ENCODE results near the gene PHLDB1.
A peak's percentile ranks its signal among the peaks of the same experiment; 100 is the strongest.
"Not testable (repeated sequence)": the region's sequence is repeated elsewhere in the genome, so short reads cannot be mapped to it uniquely, and the experiment has no call there.

PHLDB1 gene

DNA sequence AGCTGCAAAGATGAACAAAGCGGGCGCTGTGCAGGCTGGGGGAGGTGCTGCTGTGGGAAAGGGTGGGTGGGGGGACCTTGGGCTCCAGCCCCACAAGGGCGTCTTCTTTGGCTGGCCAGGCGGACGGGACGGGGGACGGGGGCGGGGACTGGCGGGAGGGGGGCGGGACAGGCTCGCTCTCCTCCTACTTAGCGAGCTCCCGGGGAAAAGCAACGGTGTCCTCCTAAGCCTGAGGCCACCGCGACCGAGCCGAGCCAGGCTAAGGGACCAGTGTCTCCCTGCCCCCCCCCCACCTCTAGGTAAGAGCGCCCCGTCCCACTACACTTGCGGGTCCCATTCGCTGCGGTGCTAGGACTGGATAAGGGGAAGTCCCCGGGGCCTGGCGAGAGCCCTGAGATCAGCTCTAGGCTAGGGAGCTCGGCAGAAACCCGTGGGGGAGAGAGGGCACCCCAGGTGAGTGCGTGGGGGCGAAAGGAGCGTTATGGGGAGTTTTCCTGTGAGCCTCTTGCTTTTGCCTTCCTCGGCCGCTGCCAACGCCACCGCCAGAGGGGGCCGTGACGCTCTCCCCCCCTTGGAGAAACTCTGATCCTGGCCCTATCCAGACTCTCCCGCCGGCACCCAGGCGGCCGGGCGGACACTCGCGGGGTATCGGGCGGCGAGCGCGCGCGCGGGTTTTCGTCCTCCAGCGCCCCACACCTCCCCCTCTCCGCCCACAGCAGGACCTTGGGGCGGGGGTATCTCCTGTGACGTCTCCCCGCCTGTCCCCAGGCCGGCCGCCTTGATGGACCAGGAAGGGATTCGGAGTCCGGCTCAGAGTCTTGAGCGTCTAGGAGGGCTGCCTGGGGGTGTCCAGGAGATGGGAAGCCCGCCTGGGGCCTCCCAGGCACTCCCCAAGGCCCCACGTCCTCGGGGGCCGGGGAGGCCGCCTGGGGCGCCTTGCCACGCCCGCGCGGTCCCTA is at the start of gene PHLDB1:
Gene PHLDB1, plus strand, starts transcription at position 215 of the 959 bp plus-strand sequence. CDS start 6,222 bp downstream, outside the sequence.
- DNase-seq = peak; percentile 31 to 71

DNA sequence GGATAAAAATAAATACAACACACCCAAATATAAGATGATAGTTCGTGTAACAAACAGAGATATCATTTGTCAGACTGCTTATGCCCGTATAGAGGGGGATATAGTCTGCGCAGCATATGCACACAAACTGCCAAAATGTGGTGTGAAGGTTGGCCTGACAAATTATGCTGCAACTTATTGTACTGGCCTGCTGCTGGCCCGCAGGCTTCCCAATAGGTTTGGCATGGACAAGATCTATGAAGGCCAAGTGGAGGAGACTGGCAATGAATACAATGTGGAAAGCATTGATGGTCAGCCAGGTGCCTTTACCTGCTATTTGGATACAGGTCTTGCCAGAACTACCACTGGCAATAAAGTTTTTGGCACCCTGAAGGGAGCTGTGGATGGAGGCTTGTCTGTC is 46.6 kb upstream of the PHLDB1 start:
- DNase-seq = no peak

DNA sequence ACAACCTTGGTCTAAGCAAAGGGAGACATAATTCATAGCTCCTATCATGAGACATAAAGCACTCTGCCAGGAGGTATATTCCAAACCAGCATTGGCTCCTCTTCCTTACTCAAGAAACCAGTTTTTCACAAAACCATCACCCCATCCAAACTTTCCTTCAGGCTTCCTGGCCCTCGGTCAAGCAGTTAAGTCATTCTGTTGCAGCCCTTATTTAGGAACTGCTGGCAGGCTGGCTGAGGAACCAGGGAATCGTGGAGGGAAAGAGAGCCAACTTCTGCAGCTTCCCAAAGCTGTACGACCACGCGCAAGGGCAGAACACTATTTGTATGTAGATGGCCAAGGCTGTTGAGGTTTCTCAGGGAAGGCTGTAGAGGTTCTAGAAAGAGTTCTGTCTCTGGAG is 42.4 kb upstream of the PHLDB1 start:
- DNase-seq = no peak

DNA sequence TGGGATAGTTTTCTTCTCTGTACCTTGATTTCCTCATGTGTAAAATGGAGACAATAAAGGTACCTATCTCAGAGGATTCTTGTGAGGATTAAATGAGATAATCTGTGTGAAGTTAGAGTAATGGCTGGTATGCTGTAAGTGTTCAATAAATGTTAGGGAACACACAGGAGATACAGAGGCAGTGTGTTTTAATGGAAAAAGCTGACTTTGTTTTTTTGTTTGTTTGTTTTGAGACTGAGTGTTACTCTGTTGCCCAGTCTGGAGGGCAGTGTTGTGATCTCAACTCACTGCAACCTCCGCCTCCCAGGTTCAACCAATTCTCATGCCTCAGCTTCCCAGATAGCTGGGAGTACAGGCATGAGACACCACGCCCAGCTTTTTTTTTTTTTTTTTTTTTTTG is 37.7 kb upstream of the PHLDB1 start:
- no peak for DNase-seq

DNA sequence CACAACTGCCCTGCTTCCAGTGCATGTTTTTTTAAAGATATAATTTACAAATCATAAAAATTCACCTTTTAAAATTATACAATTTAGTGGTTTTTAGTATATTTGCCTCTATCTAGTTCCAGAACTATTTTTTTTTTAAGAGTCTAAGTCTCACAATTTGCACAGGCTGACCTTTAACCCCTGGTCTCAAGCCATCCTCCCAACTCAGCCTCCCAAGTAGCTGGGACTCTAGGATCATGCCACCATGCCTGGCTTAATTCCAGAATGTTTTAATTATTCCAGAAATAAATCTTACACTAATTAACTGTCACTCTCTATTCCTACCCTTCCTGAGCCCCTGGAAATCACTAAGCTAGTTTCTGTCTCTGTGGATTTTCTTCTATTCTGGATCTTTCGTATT is 36.6 kb upstream of the PHLDB1 start:
- DNase-seq = no peak

DNA sequence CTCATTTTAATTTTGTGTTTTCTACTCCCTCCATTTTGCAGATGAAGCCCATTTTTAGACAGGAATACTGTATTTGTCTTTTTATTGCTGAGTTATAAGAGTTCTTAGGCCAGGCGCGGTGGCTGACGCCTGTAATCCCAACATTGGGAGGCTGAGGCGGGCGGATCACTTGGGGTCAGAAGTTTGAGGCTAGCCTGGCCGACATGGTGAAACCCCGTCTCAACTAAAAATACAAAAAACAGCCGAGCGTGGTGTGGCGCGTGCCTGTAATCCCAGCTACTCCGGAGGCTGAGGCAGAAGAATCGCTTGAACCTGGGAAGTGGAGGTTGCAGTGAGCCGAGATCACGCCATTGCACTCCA is 35.7 kb upstream of the PHLDB1 start:
- not testable (repeated sequence) for DNase-seq

DNA sequence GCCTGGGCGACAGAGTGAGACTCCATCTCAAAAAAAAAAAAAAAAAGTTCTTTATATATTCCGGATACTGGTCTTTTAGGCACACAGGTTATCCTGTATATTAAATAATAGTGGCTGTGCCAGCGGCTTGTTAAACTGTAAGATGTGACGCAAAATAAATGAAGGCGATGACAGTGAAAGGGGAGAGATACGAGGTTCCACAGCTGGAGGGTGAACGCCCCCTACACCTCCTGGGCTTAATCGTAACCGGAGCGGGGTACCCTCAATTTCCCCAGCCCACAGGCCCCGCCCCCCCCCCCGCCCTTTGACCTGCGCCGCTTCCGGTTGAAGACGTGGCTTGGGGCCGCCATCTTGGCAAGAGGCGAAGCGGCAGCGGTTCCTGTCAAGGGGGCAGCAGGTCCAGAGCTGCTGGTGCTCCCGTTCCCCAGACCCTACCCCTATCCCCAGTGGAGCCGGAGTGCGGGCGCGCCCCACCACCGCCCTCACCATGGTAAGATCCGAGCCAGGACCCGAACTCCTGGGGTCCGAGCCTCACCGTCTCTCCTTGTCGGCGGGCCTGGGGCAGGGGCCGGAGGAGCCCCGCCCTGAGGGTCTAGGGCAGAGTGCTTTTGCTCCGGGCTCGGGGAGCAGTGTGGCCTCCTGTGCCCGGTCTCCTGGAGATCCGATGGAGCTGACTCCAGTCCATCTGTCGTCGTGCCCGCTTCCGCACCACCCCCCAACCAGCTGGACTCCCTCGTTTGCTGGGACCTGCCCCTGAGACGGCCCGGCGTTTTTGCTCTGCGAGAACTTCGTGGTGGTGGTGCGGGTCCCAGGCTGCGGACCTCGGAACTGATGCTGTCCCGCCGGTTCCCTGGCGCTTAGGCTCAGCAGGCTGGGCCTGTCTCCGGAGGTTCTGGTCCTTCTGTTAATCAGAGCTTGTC is 35.1 kb upstream of the PHLDB1 start, which contains the start of gene ARCN1:
Gene ARCN1, plus strand, starts transcription at position 349 of the 920 bp plus-strand sequence. Its CDS starts 139 bp downstream, at position 488.
- peak; percentile 4 to 70 for DNase-seq

DNA sequence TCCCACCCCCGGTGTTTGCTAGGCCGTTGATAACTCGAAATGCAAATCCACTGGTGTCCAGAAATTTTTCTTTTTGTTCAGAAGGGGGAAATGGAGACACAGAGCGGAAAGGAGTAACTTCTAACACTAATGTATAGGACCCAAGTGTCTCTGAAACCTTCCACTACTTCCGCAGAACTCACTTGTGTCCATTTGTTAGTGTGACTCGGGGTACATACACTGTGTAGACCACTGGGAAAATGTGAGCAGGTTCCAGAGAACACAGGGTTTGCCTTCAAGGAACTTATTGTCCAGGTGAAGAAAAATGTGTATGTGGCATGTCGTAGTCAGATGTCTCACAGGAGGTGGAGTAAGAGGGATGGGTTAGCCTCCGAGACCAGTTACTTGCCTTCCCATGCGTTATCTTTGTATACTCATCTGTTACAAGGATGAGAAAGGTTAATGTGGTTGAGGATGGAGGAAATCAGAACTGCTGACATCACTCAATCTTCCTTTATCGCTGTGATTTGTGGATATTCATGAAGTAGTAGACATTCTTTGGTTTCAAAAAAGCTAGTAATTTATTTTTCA is 34.3 kb upstream of the PHLDB1 start:
- DNase-seq = peak in 1 of 2 experiments; percentile 39

DNA sequence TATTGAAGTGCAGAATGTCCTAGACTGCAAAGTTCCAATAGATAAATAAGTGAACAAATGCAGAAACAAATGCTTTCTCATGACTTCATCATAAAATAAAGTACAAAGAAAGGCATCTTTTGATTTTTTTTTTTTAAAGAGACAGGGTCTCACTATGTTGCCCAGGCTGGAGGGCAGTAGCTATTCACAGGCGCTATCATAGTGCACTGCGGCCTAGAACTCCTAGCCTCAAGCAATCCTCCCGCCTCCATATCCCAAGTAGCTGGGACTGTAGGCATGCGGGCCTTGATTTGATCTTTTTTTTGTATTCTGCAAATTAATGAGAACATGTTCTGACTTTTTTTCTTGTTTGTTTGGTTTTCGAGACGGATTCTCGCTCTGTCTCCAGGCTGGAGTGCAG is 32.8 kb upstream of the PHLDB1 start:
- DNase-seq = no peak

DNA sequence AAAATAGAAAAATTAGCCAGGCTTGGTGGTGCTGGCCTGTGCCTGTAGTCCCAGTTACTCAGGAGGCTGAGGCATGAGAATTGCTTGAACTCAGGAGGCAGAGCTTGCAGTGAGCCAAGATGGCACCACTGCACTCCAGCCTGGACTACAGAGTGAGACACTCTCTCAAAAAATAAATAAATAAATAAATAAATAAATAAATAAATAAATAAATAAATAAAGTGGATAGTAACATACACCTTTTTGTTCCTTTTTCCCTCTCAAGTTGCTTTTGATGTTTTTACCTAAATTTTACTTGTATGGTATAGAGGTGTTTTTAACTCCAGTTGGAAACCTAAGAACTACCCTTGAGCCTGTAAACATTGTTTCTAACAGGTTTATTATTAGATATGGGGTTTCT is 29.4 kb upstream of the PHLDB1 start:
- not testable (repeated sequence) for DNase-seq

DNA sequence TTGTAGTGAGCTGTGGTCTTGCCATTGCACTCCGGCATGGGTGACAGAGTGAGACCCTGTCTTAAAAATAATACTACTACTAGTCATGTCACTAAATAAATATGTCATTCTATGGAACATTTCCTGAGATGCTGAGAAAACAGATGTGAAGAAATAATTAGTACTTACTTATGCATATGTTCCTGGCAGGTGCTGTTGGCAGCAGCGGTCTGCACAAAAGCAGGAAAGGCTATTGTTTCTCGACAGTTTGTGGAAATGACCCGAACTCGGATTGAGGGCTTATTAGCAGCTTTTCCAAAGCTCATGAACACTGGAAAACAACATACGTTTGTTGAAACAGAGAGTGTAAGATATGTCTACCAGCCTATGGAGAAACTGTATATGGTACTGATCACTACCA is 26.4 kb upstream of the PHLDB1 start:
- no peak for DNase-seq

DNA sequence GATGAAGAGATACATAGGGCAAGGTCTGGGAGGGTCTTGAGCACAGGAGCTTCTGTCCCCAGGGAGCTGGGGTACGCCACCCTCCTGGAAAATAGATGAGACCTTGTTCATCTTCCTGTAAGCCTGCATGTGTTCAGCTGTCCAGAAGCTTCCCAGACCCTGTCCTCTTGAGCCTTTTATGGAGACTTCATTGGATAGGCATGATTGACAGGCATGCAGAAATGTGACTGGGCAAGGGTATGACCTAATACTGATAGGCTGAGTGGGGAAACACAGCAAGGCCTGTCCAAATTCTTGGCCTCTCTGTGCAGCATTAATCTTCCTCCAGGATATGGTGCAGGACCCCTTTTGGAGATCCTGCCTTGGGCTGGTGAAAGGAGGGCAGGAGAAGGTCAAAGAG is 19.5 kb upstream of the PHLDB1 start:
- no peak for DNase-seq

DNA sequence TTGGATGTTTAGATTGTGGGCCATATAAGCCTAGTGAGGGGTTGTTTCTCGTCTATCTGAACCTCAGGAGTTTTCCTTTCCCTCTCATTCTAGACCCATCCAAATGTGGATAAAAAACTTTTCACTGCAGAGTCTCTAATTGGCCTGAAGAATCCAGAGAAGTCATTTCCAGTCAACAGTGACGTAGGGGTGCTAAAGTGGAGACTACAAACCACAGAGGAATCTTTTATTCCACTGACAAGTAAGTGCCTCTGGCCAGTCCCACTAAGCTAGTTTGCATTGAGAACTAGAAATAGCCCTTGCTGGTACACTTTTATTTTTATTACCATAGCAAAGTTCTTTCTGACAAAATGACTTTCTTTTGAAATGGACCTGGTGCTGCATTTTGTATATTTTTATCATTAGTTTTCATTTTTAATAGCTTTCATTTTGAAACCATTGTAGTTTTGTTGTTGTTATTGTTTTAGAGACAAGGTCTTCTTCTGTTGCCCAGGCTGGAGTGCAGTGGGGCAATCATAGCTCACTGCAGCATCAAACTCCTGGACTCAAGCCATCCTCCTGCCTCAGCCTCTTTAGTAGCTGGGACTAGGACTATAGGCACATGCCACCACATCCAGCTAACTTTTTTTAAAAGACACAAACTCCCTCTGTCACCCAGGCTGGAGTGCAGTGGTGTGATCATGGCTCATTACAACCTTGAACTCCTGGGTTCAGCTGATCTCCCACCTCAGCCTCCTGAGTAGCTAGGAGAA is 14.6 kb upstream of the PHLDB1 start:
- DNase-seq = no peak

DNA sequence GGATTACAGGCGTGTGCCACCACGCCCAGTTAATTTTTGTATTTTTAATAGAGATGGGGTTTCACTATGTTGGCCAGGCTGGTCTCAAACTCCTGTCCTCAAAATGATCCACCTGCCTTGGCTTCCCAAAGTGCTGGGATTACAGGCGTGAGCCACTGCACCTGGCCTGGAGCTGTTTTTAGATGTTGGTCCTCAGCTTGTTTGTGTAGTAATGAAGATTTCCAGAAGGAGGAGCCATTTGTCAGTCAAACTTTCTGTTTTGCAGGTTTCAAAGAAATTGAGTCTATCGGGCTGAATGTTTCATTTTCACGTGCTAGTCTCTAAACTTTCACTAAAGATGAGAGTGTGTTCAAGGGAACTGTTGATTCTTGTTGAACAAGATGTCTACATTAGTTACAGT is 12.4 kb upstream of the PHLDB1 start:
- peak in 1 of 2 experiments; percentile 21 for DNase-seq

DNA sequence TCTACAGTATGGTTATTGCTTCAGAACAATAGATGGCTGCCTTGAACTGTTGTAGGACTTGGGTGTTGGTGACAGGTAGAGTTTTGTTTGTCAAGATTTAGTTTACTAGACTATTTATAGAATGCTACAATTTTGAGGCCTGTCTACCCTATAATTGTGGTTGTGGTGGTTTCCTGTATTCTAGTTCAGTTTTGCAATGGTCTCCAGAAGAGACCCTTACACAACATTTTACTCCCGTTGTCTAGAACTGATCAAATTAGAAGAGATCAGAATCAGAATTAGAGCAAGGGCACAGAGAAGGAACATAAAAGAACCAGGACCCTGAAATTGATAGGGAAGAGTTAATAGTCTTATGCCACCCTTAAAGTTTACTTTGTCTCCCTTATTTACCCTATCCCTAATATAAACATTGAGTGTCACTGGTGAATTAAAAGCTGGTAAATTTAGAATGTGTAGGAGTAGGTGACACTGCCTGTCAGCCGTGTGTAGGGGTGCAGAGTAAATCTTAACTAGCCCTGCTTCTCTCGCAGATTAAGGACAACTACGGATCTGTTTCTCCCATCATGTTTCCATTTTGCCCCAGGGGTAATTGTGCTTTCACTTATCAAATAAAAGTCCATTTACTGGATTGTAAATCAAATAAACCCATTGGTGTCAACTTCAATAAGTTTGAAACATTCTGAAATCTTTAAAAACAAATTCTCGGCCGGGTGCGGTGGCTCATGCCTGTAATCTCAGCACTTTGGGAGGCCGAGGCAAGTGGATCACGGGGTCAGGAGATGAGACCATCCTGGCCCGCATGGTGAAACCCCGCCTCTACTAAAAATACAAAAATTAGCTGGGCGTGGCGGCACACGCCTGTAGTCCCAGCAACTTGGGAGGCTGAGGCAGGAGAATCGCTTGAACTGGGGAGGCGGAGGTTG is 10.9 kb upstream of the PHLDB1 start:
- DNase-seq = no peak

DNA sequence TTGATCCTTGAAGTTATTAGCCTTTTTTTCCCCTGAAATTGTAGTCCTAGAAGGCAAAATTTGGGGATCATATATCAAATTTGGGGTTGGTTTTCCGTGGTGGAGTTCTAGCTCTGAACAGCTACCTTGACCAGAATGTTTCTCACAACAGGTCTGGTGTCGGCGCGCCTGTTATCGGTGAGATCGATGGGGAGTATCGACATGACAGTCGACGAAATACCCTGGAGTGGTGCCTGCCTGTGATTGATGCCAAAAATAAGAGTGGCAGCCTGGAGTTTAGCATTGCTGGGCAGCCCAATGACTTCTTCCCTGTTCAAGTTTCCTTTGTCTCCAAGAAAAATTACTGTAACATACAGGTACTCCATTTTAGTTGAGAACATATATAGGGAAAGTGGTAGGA is 9.9 kb upstream of the PHLDB1 start:
- DNase-seq = no peak

DNA sequence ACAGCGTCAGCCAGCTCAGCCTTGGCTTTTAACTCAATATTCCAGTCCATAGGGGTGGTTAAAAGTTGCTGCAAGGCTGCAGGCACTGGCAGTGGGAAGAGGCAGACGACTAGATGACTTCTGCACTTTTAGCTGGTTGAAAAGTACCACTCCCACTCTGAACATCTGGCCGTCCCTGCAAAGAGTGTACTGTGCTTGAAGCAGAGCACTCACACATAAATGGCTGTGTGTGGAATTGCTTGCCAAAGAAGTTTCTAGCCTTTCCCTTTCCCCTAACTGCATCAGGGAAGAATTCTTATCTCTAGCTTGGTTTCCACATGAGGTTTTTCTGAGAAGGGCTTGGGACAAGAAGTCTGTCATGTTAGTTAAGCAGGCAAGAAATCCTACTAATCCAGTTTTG is 5.1 kb upstream of the PHLDB1 start:
- no peak for DNase-seq

DNA sequence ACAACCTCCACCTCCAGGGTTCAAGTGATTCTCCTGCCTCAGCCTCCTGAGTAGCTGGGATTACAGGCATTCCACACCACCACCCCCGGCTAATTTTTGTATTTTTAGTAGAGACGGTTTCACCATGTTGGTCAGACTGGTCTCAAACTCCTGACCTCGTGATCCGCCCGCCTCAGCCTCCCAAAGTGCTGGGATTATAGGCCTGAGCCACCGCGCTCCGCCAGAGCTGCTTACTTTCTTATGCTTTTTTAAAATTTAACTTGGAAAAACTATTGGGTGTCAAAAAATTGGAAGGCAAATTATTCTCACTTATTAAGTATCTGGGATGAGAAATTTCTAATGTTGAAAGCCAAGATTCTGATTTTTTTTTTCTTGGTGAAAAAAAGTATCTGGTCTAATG is 3.7 kb upstream of the PHLDB1 start:
- not testable (repeated sequence) for DNase-seq

DNA sequence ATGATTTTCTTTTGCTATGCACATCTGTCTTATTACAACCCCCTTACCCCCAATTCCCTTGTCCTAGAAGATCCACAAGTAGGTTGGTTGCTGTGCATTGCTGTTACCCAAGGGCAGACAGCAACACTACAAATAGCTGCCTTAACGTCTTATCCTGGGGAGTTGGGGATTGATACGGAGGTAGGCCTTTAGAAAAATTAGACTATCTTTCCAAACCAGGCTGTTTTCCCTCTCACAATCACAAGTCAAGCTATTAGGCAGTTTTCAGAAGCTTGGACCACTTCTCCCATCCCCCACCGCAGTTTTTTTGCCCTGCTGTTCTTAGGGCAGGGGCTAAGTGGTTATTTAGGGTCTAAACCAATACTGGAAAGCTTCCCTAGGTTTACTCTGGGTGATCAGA is 2.8 kb upstream of the PHLDB1 start:
- no peak for DNase-seq

DNA sequence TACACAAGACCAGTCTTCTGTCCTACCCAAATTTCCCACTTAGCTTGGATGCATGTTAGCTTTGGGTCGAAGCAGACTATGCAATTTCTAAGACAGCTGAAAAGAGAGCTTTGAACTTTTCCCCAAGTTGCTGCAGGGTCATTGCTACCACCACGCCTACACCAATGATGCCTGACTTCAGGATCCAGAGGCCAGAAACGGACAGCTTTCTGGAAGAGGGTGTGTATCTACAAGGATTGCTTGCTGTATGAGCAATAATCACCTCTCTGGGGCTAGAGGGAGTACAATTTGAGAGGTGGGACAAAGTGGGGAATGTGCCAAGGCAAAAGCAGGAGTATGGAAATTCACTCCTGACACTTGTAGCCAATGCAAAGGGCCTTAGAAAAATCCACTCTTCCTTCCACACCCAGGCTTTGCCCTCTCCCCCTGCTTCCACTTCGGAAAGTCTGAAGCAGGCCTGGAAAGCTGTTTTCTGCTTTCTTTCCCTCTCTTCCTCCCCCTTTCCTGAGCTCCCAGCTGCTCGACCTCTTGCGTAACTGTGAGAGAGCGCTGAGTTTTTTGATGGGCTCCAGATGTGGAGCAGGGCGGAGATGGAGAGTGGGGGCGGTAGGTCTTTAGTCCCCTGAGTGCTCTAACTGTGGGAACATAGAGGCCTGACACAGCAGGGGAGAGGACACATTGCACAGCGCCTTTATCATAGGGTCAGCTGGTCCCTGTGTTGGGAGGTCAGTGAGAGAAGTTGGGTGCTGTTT is 2.1 kb upstream of the PHLDB1 start:
- no peak for DNase-seq
